Smooth muscle cell (in vitro differentiated cells): Measurements from ENCODE around the gene GPR87. TPM values are rescaled to one million over a fixed set of nuclear protein-coding genes. Genes with fewer than 3 reads are reported as not detected.

Experiments
- DNase-seq: peaks from one replicate; lab custom pipeline; 2025; ENCODE audit not compliant: unreplicated experiment; lab: John Stamatoyannopoulos, UW
- H2AFZ ChIP-seq: fragments of 200-600 bp; sonication (generic); 2 replicates; pipeline ENCODE4 v1.6.0; 2016; ENCODE audit warnings: antibody characterized with exemption, low read depth, mild to moderate bottlenecking
- H3F3A ChIP-seq: fragments of 200-600 bp; sonication (generic); 2 replicates; pipeline ENCODE4 v1.6.0; 2017; ENCODE audit warnings: antibody characterized with exemption, low read depth
- H3K27ac ChIP-seq: fragments of 200-600 bp; sonication (generic); 2 replicates; pipeline ENCODE4 v1.5.1; 2016; ENCODE audit warnings: low read depth, mild to moderate bottlenecking
- H3K27me3 ChIP-seq: fragments of 200-600 bp; sonication (generic); 2 replicates; pipeline ENCODE4 v1.6.1; 2016; ENCODE audit warnings: low read depth, mild to moderate bottlenecking
- H3K36me3 ChIP-seq: fragments of 200-600 bp; sonication (generic); 2 replicates; pipeline ENCODE4 v1.5.1; 2016; ENCODE audit warnings: low read depth
- H3K4me1 ChIP-seq: fragments of 200-600 bp; sonication (generic); 2 replicates; pipeline ENCODE4 v1.5.1; 2016; ENCODE audit warnings: low read depth
- H3K4me2 ChIP-seq: fragments of 200-600 bp; sonication (generic); 2 replicates; pipeline ENCODE4 v1.6.0; 2016; ENCODE audit warnings: mild to moderate bottlenecking
- H3K4me3 ChIP-seq: fragments of 200-600 bp; sonication (generic); 2 replicates; pipeline ENCODE4 v1.5.1; 2016; ENCODE audit warnings: mild to moderate bottlenecking
- H3K79me2 ChIP-seq: fragments of 200-600 bp; sonication (generic); 2 replicates; pipeline ENCODE4 v1.6.0; 2016; ENCODE audit warnings: low read depth, mild to moderate bottlenecking
- H3K9ac ChIP-seq: fragments of 200-600 bp; sonication (generic); 2 replicates; pipeline ENCODE4 v1.6.0; 2016; ENCODE audit warnings: low read depth
- H3K9me3 ChIP-seq: fragments of 200-600 bp; sonication (generic); replicated peaks from 2 replicates; pipeline ENCODE4 v1.5.1; 2016; ENCODE audit warnings: low read depth
- H4K20me1 ChIP-seq: fragments of 200-600 bp; sonication (generic); 2 replicates; pipeline ENCODE4 v1.6.0; 2016; ENCODE audit warnings: low read depth
- WGBS: methylation state at CpG from one replicate; pipeline ENCODE4 v1.1.7; 2016; ENCODE audit warnings: low lambda C conversion rate; 5-methylcytosine and 5-hydroxymethylcytosine counted together
- polyA plus RNA-seq: library from polyadenylated mRNA; unstranded; fragments of >200 nt; fragmentation: Nextera tagmentation; extraction: Ambion mirVana; gene quantifications from 2 replicates; pipeline ENCODE4 v1.2.1, GENCODE V29; 2016
- total RNA-seq: library from RNA; depleted of rRNA; stranded (reverse); fragments of >200 nt; gene quantifications from 2 replicates; pipeline ENCODE4 v1.2.3, GENCODE V29; 2014
- TF ChIP-seq, protein P1 (sequence below): fragments of 200-600 bp; sonication (generic); IDR thresholded peaks from 2 replicates; pipeline ENCODE4 v1.5.1; 2017; ENCODE audit warnings: borderline replicate concordance, mild to moderate bottlenecking, antibody characterized with exemption; ENCODE audit not compliant: insufficient read depth, poor library complexity, severe bottlenecking

The GPR87 gene
- total and polyA plus RNA-seq, 2 experiments from 2014 or later = 5.1 to 24.0 TPM

DNA sequence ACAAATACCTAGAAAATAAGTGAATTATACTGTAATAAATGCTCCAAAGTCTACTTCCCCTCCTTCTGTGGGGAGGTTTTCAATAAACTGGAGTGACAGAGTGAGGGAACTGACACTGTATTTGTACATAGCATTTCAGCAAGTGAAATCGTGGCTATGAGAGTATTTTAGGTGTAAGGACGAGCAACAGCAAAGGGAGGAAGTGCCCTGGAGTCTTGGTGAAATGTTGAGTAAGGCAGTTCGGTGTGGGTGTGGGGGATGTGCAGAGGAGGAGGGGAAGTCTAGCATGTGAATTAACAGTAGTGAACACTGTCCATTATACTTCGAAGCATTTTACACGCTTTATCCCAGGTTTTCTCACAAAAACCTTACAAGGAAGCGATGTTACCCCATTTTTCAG lies 30.8 kb upstream of the GPR87 start:
- no peak overlapping the region for H3K27ac ChIP-seq
- no peaks in the 10 kb centered on the region for H4K20me1 ChIP-seq
- H3K4me1 ChIP-seq = no peaks in the 10 kb centered on the region
- no peak overlapping the region for H3K4me2 ChIP-seq
- WGBS = 73% methylated on average over 6 of the region's 6 CpGs
- H3K27me3 ChIP-seq = no peaks in the 10 kb centered on the region
- TF ChIP-seq, protein P1, sequence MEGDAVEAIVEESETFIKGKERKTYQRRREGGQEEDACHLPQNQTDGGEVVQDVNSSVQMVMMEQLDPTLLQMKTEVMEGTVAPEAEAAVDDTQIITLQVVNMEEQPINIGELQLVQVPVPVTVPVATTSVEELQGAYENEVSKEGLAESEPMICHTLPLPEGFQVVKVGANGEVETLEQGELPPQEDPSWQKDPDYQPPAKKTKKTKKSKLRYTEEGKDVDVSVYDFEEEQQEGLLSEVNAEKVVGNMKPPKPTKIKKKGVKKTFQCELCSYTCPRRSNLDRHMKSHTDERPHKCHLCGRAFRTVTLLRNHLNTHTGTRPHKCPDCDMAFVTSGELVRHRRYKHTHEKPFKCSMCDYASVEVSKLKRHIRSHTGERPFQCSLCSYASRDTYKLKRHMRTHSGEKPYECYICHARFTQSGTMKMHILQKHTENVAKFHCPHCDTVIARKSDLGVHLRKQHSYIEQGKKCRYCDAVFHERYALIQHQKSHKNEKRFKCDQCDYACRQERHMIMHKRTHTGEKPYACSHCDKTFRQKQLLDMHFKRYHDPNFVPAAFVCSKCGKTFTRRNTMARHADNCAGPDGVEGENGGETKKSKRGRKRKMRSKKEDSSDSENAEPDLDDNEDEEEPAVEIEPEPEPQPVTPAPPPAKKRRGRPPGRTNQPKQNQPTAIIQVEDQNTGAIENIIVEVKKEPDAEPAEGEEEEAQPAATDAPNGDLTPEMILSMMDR = no peak
- no peaks in the 10 kb centered on the region for H3K79me2 ChIP-seq
- no peaks in the 10 kb centered on the region for H3F3A ChIP-seq
- no peak for DNase-seq
- H3K9me3 ChIP-seq = no peaks in the 10 kb centered on the region
- H3K36me3 ChIP-seq = no peaks in the 10 kb centered on the region
- no peak overlapping the region for H3K9ac ChIP-seq
- H3K4me3 ChIP-seq = no peak overlapping the region
- no peak overlapping the region for H2AFZ ChIP-seq

DNA sequence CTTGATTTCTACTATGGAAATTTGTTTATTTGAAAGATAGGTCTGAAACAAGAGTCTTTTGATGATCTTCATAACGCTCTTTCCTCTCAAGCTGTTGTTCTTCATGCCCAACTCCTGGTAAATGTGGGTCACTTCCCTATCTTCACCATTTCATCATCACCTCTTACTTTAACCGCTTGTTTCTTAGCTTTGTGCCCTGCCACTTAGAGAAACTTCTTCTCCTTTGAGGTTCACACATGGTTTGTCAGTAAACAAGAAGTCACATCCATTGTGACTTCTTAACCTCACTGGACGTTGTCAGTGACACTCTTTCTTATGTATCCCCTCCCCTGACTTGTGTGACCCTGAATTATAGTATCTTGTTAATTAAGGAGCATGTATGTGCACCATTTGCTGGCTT lies 29.7 kb upstream of the GPR87 start:
- Histone ChIP-seq H3F3A (no peaks in the 10 kb centered on the region), H3K27ac (no peak overlapping the region), H4K20me1 (no peaks in the 10 kb centered on the region), H3K4me1 (no peaks in the 10 kb centered on the region), H3K4me2 (no peak overlapping the region), H3K27me3 (no peaks in the 10 kb centered on the region), H2AFZ (no peak overlapping the region), H3K9me3 (no peaks in the 10 kb centered on the region), H3K9ac (no peak overlapping the region), H3K36me3 (no peaks in the 10 kb centered on the region), H3K79me2 (no peaks in the 10 kb centered on the region), H3K4me3 (no peak overlapping the region)
- TF ChIP-seq, protein P1 = no peak
- no peak for DNase-seq
- 98% methylated on average over 3 of the region's 3 CpGs for WGBS

DNA sequence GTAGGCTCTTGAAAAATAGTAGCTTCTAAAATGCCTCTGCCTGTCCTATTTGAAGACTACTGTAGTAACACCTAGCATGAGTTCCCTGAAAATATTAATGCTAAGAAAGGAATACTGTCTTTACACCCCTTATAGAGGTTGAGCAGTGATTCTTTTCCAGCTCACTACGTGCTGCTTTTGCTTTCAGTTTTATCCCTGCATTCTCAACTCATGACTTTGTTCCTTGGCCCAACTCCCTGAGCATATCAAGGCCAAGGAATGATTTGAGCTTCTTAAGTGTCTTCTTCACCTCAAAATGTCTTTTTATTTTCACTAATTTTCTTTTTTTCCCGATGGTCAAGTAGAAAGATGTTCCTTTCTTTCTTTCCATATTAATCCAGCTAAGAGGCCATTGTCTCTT lies 29.2 kb upstream of the GPR87 start:
- 88% methylated on average over 2 of the region's 2 CpGs for WGBS
- no peak for DNase-seq
- Histone ChIP-seq H3K27me3 (no peaks in the 10 kb centered on the region), H3K27ac (no peak overlapping the region), H4K20me1 (no peaks in the 10 kb centered on the region), H2AFZ (no peak overlapping the region), H3K79me2 (no peaks in the 10 kb centered on the region), H3K4me1 (no peaks in the 10 kb centered on the region), H3K36me3 (no peaks in the 10 kb centered on the region), H3K9ac (no peak overlapping the region), H3K4me2 (no peak overlapping the region), H3F3A (no peaks in the 10 kb centered on the region), H3K9me3 (no peaks in the 10 kb centered on the region), H3K4me3 (no peak overlapping the region)
- TF ChIP-seq, protein P1 = no peak

DNA sequence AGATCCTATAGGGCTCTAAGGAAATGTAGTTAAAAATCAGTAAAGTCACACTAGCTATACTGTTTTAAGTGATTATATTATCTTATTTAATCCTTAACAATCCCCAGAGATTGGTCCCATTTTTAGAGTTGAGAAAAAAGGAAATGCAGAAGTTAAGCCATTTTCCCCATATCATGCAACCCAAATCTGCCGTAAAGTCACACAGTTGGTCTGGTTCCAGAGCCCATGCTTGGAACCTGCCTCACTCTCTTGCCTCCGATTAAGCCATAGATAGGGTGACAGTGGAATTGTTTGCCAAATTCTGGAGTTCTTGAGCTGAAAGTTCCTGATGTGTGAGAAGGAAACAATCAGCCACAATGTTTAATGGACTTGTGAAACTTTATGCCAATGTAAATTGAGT lies 15.1 kb upstream of the GPR87 start:
- Histone ChIP-seq H3K4me3 (no peak overlapping the region), H3K9ac (no peak overlapping the region), H2AFZ (no peak overlapping the region), H3K27me3 (no peaks in the 10 kb centered on the region), H3F3A (no peaks in the 10 kb centered on the region), H3K4me1 (no peaks in the 10 kb centered on the region), H3K9me3 (no peaks in the 10 kb centered on the region), H3K27ac (no peak overlapping the region), H4K20me1 (no peaks in the 10 kb centered on the region), H3K36me3 (no peaks in the 10 kb centered on the region), H3K79me2 (no peaks in the 10 kb centered on the region), H3K4me2 (no peak overlapping the region)
- TF ChIP-seq, protein P1 = no peak
- WGBS = 69% methylated on average over 2 of the region's 2 CpGs
- no peak for DNase-seq
